ENCODE measurements around the gene TSPAN10. TPM values are rescaled to one million over a fixed set of nuclear protein-coding genes. Genes with fewer than 3 reads are reported as not detected.

TSPAN10 gene
- total and polyA plus RNA-seq, 9 of the 15 experiments (the other 6 are each of a cell fraction or from before 2014, with no cell fraction given) = 0.05 to 0.31 (median 0.13) TPM; not detected in 1

DNA sequence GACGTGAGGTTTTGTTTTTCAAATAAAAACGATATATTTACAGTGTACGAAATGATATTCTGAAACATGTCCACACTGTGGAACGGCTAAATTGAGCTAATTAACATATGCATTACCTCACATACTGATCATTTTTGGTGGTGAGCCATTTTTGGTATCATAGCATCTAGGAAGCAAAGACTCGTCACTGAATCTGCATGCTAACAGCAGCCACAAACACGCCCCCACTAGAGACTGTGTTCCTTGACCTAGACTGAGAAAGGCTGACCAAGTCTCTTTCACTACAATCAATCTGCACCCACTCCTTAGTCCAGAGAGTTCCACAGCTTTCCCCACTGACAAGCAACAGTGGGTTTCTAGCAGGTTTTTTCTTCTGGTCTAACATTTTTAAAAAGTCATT, 29.6 kb upstream of the TSPAN10 start:
- Histone ChIP-seq H3K4me3 (no peak overlapping the region), H3K79me2 (ENCODE audit: control insufficient read depth, insufficient read depth, low read length) (peaks cover 27% of the 10 kb centered on the region), H3K27ac (ENCODE audit: extremely low read depth, low read depth, low read length) (no peak overlapping the region), H3K9me3 (replicated peaks; ENCODE audit: control insufficient read depth, insufficient read depth, low read depth, low read length) (no peaks in the 10 kb centered on the region), H3K4me2 (ENCODE audit: insufficient read depth, low read length) (no peak overlapping the region), H3K4me1 (replicated peaks in 1 of 2; ENCODE audit: control insufficient read depth in 2 of 2, insufficient read depth in 2 of 2, low read length in 2 of 2) (no peaks in the 10 kb centered on the region), H3K9me1 (ENCODE audit: control insufficient read depth, insufficient read depth, low read length) (no peaks in the 10 kb centered on the region), H3K9ac (ENCODE audit: insufficient read depth in 1 of 2, low read depth in 2 of 2, low read length in 2 of 2) (no peak overlapping the region), H2AFZ (ENCODE audit: low read depth, low read length) (no peak overlapping the region), H4K20me1 (replicated peaks; ENCODE audit: control insufficient read depth, insufficient read depth, low read length) (peaks cover 5% of the 10 kb centered on the region; the same call in 1 of the 2 replicates), H3K27me3 (ENCODE audit: control insufficient read depth in 2 of 2, insufficient read depth in 2 of 2, low read length in 2 of 2) (no peaks in the 10 kb centered on the region), H3K36me3 (ENCODE audit: control insufficient read depth, insufficient read depth, low read length) (peaks cover 86% of the 10 kb centered on the region)
- BruUV-seq (replicated peaks) = no TSS peak
- no peak for DNase-seq (ENCODE audit: extremely low read depth in 1 of 4, low spot score in 3 of 4)
- 78% methylated on average over 6 of the region's 6 CpGs for WGBS (ENCODE audit: insufficient coverage, low coverage, missing lambda C conversion rate)
- no peak for ATAC-seq
- CTCF ChIA-PET (ENCODE audit: low intra/inter-chr PET ratio) = no interaction called here
- intact Hi-C loops (cut with micrococcal nuclease) (no loop called here), in situ Hi-C loops (cut with MboI) (no loop called here)
- no peak for TF ChIP-seq NR2C1 (IDR thresholded peaks at IDR 0.05)
- no peak for TF ChIP-seq NR2C1 (tag; IDR thresholded peaks at IDR 0.05)
- no peak for TF ChIP-seq ZNF551 (CRISPR knock-in tag; IDR thresholded peaks at IDR 0.05)
- no peak for TF ChIP-seq TOE1 (IDR thresholded peaks at IDR 0.05; ENCODE audit: borderline replicate concordance)
- no peak for TF ChIP-seq TOE1 (CRISPR knock-in tag; IDR thresholded peaks at IDR 0.05; ENCODE audit: borderline replicate concordance, low read depth)
- no peak for TF ChIP-seq GABPB2 (CRISPR knock-in tag; conservative IDR thresholded peaks at IDR 0.05)
- no peak for TF ChIP-seq ZNF507 (tag; conservative IDR thresholded peaks at IDR 0.05)
- FAIRE-seq = no peak
- POLR2A ChIA-PET = interaction anchor here (0.5 to 1.6 kb wide), 3 partner anchors 11 to 36 kb away, joined by 3 to 4 read pairs (median 4); no protein-coding TSS in a partner anchor

DNA sequence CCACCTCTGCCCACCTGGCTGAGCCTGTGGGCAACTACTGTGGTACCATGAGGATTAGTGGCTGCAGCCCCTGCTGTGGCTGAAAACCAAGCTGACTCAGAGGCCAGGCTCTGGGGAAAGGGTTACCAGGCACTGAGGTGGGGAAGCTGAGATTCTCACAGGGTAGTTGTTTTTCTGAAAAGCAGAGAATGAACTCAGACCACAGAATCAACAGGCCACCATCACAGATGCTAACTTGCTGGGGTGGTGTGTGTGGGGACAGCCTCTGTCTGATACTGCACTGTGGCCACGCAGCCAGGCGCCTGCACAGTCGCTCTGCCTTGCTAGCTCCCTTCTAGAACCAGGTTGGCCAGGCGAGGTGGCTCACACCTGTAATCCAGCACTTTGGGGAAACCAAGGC, 28.9 kb upstream of the TSPAN10 start:
- Histone ChIP-seq H2AFZ (ENCODE audit: low read depth, low read length) (no peak overlapping the region), H3K9me1 (ENCODE audit: control insufficient read depth, insufficient read depth, low read length) (no peaks in the 10 kb centered on the region), H3K27me3 (ENCODE audit: control insufficient read depth in 2 of 2, insufficient read depth in 2 of 2, low read length in 2 of 2) (no peaks in the 10 kb centered on the region), H3K79me2 (ENCODE audit: control insufficient read depth, insufficient read depth, low read length) (peaks cover 32% of the 10 kb centered on the region), H3K9me3 (replicated peaks; ENCODE audit: control insufficient read depth, insufficient read depth, low read depth, low read length) (no peaks in the 10 kb centered on the region), H4K20me1 (replicated peaks; ENCODE audit: control insufficient read depth, insufficient read depth, low read length) (peaks cover 5% of the 10 kb centered on the region; the same call in 1 of the 2 replicates), H3K4me1 (replicated peaks in 1 of 2; ENCODE audit: control insufficient read depth in 2 of 2, insufficient read depth in 2 of 2, low read length in 2 of 2) (no peaks in the 10 kb centered on the region), H3K4me3 (no peak overlapping the region), H3K27ac (ENCODE audit: extremely low read depth, low read depth, low read length) (no peak overlapping the region), H3K9ac (ENCODE audit: insufficient read depth in 1 of 2, low read depth in 2 of 2, low read length in 2 of 2) (0 out of 4 replicates have a peak overlapping the region, but pooled peaks of 1 of the 2 experiments have one; percentile 20), H3K4me2 (ENCODE audit: insufficient read depth, low read length) (no peak overlapping the region), H3K36me3 (ENCODE audit: control insufficient read depth, insufficient read depth, low read length) (peaks cover 88% of the 10 kb centered on the region)
- ChIA-PET CTCF (ENCODE audit: low intra/inter-chr PET ratio) (no interaction called here), POLR2A (interaction anchor here (1.0 to 1.6 kb wide), 4 partner anchors 12 to 37 kb away, joined by 3 to 4 read pairs (median 4); no protein-coding TSS in a partner anchor)
- FAIRE-seq (no peak), ATAC-seq (no peak), DNase-seq (ENCODE audit: extremely low read depth in 1 of 4, low spot score in 3 of 4) (no peak)
- no TSS peak for BruUV-seq (replicated peaks)
- 96% methylated on average over 4 of the region's 4 CpGs for WGBS (ENCODE audit: insufficient coverage, low coverage, missing lambda C conversion rate)
- in situ Hi-C loops (cut with MboI) (no loop called here), intact Hi-C loops (cut with micrococcal nuclease) (no loop called here)
- TF ChIP-seq SIX5 (IDR thresholded peaks at IDR 0.05; ENCODE audit: borderline replicate concordance in 1 of 2, insufficient read depth in 1 of 2, low read depth in 1 of 2, low read length in 2 of 2) (no peak), FOXA3 (CRISPR knock-in tag; conservative IDR thresholded peaks at IDR 0.05 in 1 of 2, IDR thresholded peaks at IDR 0.05 in 1 of 2) (no peak), JUND (IDR thresholded peaks at IDR 0.05; ENCODE audit: borderline replicate concordance, low read depth, low read length) (no peak), JUND (tag; IDR thresholded peaks at IDR 0.05; ENCODE audit: borderline replicate concordance, low read depth, low read length) (no peak), PURB (CRISPR knock-in tag; IDR thresholded peaks at IDR 0.05; ENCODE audit: low read depth) (no peak), TCF7 (IDR thresholded peaks at IDR 0.05; ENCODE audit: borderline replicate concordance) (no peak), MCM5 (IDR thresholded peaks at IDR 0.05; ENCODE audit: low read depth) (no peak), ZNF134 (CRISPR knock-in tag; conservative IDR thresholded peaks at IDR 0.05) (no peak), ZNF431 (CRISPR knock-in tag; IDR thresholded peaks at IDR 0.05) (no peak)
- TF ChIP-seq, protein P1, sequence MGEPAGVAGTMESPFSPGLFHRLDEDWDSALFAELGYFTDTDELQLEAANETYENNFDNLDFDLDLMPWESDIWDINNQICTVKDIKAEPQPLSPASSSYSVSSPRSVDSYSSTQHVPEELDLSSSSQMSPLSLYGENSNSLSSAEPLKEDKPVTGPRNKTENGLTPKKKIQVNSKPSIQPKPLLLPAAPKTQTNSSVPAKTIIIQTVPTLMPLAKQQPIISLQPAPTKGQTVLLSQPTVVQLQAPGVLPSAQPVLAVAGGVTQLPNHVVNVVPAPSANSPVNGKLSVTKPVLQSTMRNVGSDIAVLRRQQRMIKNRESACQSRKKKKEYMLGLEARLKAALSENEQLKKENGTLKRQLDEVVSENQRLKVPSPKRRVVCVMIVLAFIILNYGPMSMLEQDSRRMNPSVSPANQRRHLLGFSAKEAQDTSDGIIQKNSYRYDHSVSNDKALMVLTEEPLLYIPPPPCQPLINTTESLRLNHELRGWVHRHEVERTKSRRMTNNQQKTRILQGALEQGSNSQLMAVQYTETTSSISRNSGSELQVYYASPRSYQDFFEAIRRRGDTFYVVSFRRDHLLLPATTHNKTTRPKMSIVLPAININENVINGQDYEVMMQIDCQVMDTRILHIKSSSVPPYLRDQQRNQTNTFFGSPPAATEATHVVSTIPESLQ (CRISPR knock-in tag; IDR thresholded peaks at IDR 0.05) = no peak
